ENCODE results near the gene SH3GL1.

Gene SH3GL1

GRCh38 chr19:4385291-4386040 is 14.9 kb downstream of the SH3GL1 start:
- TF ChIP-seq, protein P1, sequence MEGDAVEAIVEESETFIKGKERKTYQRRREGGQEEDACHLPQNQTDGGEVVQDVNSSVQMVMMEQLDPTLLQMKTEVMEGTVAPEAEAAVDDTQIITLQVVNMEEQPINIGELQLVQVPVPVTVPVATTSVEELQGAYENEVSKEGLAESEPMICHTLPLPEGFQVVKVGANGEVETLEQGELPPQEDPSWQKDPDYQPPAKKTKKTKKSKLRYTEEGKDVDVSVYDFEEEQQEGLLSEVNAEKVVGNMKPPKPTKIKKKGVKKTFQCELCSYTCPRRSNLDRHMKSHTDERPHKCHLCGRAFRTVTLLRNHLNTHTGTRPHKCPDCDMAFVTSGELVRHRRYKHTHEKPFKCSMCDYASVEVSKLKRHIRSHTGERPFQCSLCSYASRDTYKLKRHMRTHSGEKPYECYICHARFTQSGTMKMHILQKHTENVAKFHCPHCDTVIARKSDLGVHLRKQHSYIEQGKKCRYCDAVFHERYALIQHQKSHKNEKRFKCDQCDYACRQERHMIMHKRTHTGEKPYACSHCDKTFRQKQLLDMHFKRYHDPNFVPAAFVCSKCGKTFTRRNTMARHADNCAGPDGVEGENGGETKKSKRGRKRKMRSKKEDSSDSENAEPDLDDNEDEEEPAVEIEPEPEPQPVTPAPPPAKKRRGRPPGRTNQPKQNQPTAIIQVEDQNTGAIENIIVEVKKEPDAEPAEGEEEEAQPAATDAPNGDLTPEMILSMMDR (IDR thresholded peaks at IDR 0.05; ENCODE audit: low read depth, low read length): no peak
- DNase-seq (ENCODE audit: low read depth, low spot score): no peak
- in situ Hi-C loops (cut with HindIII; ENCODE audit: low sequenced_read_pairs): no loop called here
- H3K4me3 ChIP-seq (ENCODE audit: low read depth, low read length): no peak overlapping the region

GRCh38 chr19:4380254-4380727 is 20.1 kb downstream of the SH3GL1 start:
- DNase-seq (ENCODE audit: low read depth, low spot score): no peak
- no peak overlapping the region for H3K4me3 ChIP-seq (ENCODE audit: low read depth, low read length)
- TF ChIP-seq, protein P1 (IDR thresholded peaks at IDR 0.05; ENCODE audit: low read depth, low read length): no peak
- in situ Hi-C loops (cut with HindIII; ENCODE audit: low sequenced_read_pairs): no loop called here

DNA sequence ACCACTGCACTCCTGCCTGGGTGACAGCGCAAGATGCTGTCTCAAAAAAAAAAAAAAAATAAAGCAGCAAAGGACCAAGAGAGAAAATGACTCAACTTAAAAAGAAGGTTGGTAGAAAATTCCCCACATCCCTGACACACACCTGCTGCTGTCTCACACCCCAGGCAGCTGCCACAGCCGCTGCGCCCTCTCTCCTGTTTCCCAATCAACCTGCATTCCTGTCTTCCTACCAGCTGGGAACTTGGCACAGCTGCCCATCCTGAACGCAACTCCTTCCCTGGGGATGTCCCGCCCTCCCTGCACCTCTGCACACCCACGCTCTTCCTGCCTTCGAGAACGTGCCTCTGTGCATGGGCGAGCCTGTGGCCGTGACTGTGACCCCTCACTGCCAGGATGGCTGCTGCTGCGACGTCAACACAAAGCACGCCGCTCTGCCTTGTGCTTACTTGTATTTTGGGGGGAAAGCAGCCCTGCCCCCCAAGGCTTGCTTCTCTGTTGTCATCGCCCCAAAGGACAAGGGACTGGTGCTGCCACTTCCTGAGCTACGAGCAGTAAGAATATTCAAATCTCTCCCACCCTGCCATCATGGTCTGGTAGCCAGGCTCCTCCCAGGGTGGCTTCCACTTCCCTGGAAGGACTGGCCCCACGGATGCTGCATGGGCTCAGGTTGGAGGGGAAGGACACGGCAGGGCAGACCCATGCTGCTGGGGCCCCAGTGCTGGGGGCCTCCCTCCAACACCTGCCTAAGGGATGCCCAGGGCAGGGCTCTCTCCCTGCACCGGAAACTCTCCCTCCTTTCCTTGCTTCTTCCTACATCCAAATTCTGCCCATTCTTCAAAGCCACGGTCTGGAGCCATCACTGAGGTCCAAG is 20.7 kb downstream of the SH3GL1 start:
- TF ChIP-seq, protein P1 (IDR thresholded peaks at IDR 0.05; ENCODE audit: low read depth, low read length): no peak
- H3K4me3 ChIP-seq (ENCODE audit: low read depth, low read length): no peak overlapping the region
- peak; percentile 33 for DNase-seq (ENCODE audit: low read depth, low spot score)
- in situ Hi-C loops (cut with HindIII; ENCODE audit: low sequenced_read_pairs): no loop called here

GRCh38 chr19:4378886-4379285 is 21.5 kb downstream of the SH3GL1 start:
- TF ChIP-seq, protein P1 (IDR thresholded peaks at IDR 0.05; ENCODE audit: low read depth, low read length): no peak
- in situ Hi-C loops (cut with HindIII; ENCODE audit: low sequenced_read_pairs): no loop called here
- DNase-seq (ENCODE audit: low read depth, low spot score): no peak
- no peak overlapping the region for H3K4me3 ChIP-seq (ENCODE audit: low read depth, low read length)

DNA sequence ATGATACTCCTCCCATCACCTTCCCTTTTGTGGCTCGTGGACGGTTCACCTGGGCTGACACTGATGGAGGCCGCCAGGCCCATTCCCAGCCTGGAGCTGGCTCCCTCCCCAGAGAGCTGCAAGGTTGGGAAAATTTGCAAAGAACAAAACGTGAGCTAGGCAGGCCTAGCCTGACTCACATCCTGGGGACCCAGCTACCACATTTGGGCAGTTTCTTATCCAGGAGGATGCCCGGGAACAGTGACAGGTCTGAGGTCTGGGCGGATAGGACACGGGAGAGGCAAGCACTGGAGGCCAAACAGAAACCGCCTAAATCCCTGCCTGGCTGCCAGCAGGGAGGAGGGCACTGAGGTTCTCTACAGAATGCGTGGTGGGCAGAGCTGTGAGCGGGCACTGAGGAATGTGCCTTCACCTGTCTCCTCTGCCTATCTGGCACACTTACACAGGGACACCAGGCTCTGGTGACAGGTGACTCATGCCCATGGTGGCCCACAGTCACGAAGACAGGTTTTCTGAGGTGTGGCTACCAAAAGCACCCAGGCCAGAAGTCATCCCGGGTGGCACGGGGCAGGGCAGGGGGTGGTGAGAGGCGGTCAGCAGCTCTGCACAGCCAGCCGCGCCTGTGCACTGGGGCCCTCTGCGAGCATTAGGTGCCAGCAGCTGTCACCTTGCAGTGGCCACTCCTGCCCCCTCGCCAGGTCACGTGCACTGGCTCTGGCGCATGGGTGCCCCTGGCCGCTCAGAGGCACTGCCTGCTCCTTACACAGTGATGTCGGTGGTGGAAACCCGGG is 23.2 kb downstream of the SH3GL1 start:
- in situ Hi-C loops (cut with HindIII; ENCODE audit: low sequenced_read_pairs): no loop called here
- TF ChIP-seq, protein P1 (IDR thresholded peaks at IDR 0.05; ENCODE audit: low read depth, low read length): no peak
- no peak overlapping the region for H3K4me3 ChIP-seq (ENCODE audit: low read depth, low read length)
- peak; percentile 24 for DNase-seq (ENCODE audit: low read depth, low spot score)

DNA sequence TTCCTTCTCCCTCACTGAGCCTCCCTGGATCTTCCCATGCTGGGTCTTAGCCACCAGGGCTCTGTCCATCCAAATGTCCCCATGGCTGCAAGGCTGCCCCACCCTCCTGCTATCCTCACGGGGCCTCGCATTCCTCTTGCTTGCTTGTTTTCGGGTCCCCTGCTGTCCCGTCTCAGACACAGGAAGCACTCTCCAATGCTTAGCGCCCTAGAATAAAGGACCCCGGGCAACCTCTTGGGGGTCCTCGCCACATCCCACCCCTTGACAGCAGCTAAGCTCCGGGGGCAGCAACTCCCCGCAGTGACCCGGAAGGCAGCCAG is 23.7 kb downstream of the SH3GL1 start:
- DNase-seq (ENCODE audit: low read depth, low spot score): no peak
- H3K4me3 ChIP-seq (ENCODE audit: low read depth, low read length): no peak overlapping the region
- TF ChIP-seq, protein P1 (IDR thresholded peaks at IDR 0.05; ENCODE audit: low read depth, low read length): no peak
- in situ Hi-C loops (cut with HindIII; ENCODE audit: low sequenced_read_pairs): no loop called here

Data from astrocyte of the spinal cord (primary cell).